NOMO-1 (cell line): ENCODE results near the gene TUNAR.

Experiments used
- DNase-seq, 2 experiments: peaks; one replicate each; lab custom pipeline; 2025; ENCODE audit not compliant: unreplicated experiment in 2 of 2; lab: John Stamatoyannopoulos, UW

The TUNAR gene

GRCh38 chr14:95910628-95911027 is 34.0 kb downstream of the TUNAR start:
- no peak for DNase-seq

GRCh38 chr14:95911456-95911855 is 34.8 kb downstream of the TUNAR start:
- no peak for DNase-seq

- DNase-seq, result no peak
Measured at GRCh38 chr14:95915330-95915729, 38.7 kb downstream of the TUNAR start.

GRCh38 chr14:95918466-95918865 is 41.8 kb downstream of the TUNAR start:
- DNase-seq, result no peak

GRCh38 chr14:95920769-95921438 is 44.3 kb downstream of the TUNAR start:
- DNase-seq, result no peak

GRCh38 chr14:95922080-95922479 is 45.4 kb downstream of the TUNAR start:
- DNase-seq, result no peak

- DNase-seq, result no peak
Measured at GRCh38 chr14:95928751-95929150, 52.1 kb downstream of the TUNAR start.

- no peak for DNase-seq
Measured at GRCh38 chr14:95931384-95931783, 54.8 kb downstream of the TUNAR start.

- peak; percentile 1 to 19 for DNase-seq
Measured at GRCh38 chr14:95935228-95935822, 58.7 kb downstream of the TUNAR start.

GRCh38 chr14:95936041-95936440 is 59.4 kb downstream of the TUNAR start:
- DNase-seq, result no peak

GRCh38 chr14:95939335-95939734 is 62.7 kb downstream of the TUNAR start:
- no peak for DNase-seq

- DNase-seq, result no peak
Measured at GRCh38 chr14:95941897-95942296, 65.3 kb downstream of the TUNAR start.

GRCh38 chr14:95943699-95944098 is 67.1 kb downstream of the TUNAR start:
- DNase-seq, result no peak

GRCh38 chr14:95944462-95944861 is 67.8 kb downstream of the TUNAR start:
- no peak for DNase-seq

GRCh38 chr14:95946867-95947266 is 70.2 kb downstream of the TUNAR start:
- no peak for DNase-seq

GRCh38 chr14:95948558-95948981 is 71.9 kb downstream of the TUNAR start:
- no peak for DNase-seq

- DNase-seq, result no peak
Measured at GRCh38 chr14:95951359-95951758, 74.7 kb downstream of the TUNAR start.

- no peak for DNase-seq
Measured at GRCh38 chr14:95953111-95953724, 76.6 kb downstream of the TUNAR start.

- no peak for DNase-seq
Measured at GRCh38 chr14:95956601-95957460, 80.2 kb downstream of the TUNAR start.

- DNase-seq, result no peak
Measured at GRCh38 chr14:95958105-95958504, 81.5 kb downstream of the TUNAR start.

- DNase-seq, result no peak
Measured at GRCh38 chr14:95959317-95959716, 82.7 kb downstream of the TUNAR start.
